ENCODE data around the gene PKP4. TPM values are rescaled to one million over a fixed set of nuclear protein-coding genes. Genes with fewer than 3 reads are reported as not detected.
A peak's percentile ranks its signal among the peaks of the same experiment; 100 is the strongest.
"Not testable (repeated sequence)": the region's sequence is repeated elsewhere in the genome, so short reads cannot be mapped to it uniquely, and the experiment has no call there.

Gene PKP4
- total and polyA plus RNA-seq, 12 donors: 17.9 to 59.0 (median 45.2) TPM

DNA sequence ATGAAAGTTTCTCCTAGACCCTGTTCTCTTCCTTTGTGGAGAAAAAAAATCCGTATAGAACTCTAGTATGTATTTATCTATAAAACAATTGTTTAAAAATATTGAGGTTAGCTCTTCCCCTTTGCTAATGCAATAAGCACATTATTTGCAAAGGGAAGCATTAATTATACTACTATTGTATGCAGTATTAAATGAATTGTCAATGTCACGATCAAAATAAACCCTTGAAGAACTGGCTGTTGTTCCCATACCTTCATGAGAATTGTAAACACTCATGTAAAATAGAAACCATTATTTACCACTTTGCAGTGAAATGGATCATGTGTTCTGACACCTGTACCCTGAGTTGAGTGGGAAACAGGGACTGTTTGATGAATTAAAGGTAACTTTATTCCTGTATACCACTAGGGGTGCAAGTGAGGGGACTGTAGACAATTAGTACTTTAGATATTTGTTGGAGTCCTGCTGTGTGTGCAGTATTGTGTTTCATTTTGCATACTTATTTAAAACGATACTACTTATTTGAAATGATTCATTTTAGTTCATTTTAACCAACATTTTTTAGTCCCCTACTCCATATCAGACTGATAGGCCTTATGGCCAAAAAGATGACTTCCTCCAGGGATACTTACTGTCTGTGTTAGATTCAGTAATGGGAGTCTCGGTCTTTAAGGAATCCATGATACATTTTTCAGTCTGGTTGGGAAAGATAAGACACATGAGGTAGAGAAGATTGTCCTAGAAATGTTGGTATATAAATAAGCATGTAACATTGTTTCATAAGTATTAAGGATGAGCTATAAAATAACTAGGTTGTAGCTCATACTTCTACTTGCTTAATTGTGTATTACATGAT, 7.9 kb downstream of the PKP4 start:
- WGBS, 2 donors: 83 to 84% methylated on average over 4 of the region's 4 CpGs
- ATAC-seq (no peak), DNase-seq (no peak)
- intact Hi-C loops (cut with DNase I): loop anchor here in 1 of 10 donors (5.0 kb wide), 1 partner anchor 283 kb away; no protein-coding TSS in a partner anchor
- peaks cover 0 to 7% (median 0%) of the 10 kb centered on the region in 9 donors for H3K36me3 ChIP-seq
- H3K9me3 ChIP-seq: no peaks in the 10 kb centered on the region
- no peaks in the 10 kb centered on the region for H3K27me3 ChIP-seq
- no peak overlapping the region for H3K4me3 ChIP-seq
- peaks cover 0 to 39% (median 14%) of the 10 kb centered on the region in 9 donors for H3K4me1 ChIP-seq
- TF ChIP-seq, protein P1, sequence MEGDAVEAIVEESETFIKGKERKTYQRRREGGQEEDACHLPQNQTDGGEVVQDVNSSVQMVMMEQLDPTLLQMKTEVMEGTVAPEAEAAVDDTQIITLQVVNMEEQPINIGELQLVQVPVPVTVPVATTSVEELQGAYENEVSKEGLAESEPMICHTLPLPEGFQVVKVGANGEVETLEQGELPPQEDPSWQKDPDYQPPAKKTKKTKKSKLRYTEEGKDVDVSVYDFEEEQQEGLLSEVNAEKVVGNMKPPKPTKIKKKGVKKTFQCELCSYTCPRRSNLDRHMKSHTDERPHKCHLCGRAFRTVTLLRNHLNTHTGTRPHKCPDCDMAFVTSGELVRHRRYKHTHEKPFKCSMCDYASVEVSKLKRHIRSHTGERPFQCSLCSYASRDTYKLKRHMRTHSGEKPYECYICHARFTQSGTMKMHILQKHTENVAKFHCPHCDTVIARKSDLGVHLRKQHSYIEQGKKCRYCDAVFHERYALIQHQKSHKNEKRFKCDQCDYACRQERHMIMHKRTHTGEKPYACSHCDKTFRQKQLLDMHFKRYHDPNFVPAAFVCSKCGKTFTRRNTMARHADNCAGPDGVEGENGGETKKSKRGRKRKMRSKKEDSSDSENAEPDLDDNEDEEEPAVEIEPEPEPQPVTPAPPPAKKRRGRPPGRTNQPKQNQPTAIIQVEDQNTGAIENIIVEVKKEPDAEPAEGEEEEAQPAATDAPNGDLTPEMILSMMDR (IDR thresholded peaks at IDR 0.05): peak; percentile 17 to 58 (median 46)
- no peak overlapping the region for H3K27ac ChIP-seq

GRCh38 chr2:158467248-158467647, 10.5 kb downstream of the PKP4 start:
- intact Hi-C loops (cut with DNase I): no loop called here
- Histone ChIP-seq H3K27ac (no peak overlapping the region), H3K9me3 (no peaks in the 10 kb centered on the region), H3K4me3 (no peak overlapping the region), H3K36me3 (peaks cover 0 to 29% (median 0%) of the 10 kb centered on the region in 9 donors), H3K27me3 (no peaks in the 10 kb centered on the region), H3K4me1 (peaks cover 0 to 16% (median 0%) of the 10 kb centered on the region in 9 donors)
- no peak for DNase-seq
- TF ChIP-seq, protein P1 (IDR thresholded peaks at IDR 0.05): no peak
- 92 to 97% methylated on average over 4 of the region's 4 CpGs for WGBS, 2 donors
- ATAC-seq: no peak

GRCh38 chr2:158472829-158473228, 16.1 kb downstream of the PKP4 start:
- H3K4me3 ChIP-seq; DNase-seq; ATAC-seq; H3K9me3 ChIP-seq; intact Hi-C loops (cut with DNase I); H3K27ac ChIP-seq; H3K27me3 ChIP-seq: not testable (repeated sequence)
- WGBS, 2 donors: 97 to 98% methylated on average over 3 of the region's 3 CpGs
- H3K36me3 ChIP-seq: peaks cover 0 to 31% (median 0%) of the 10 kb centered on the region in 9 donors
- peaks cover 0 to 28% (median 8%) of the 10 kb centered on the region in 9 donors for H3K4me1 ChIP-seq

- DNase-seq; intact Hi-C loops (cut with DNase I); H3K4me3 ChIP-seq; ATAC-seq; H3K9me3 ChIP-seq; H3K27ac ChIP-seq; H3K27me3 ChIP-seq: not testable (repeated sequence)
- WGBS, 2 donors: 99 to 100% methylated on average over 3 of the region's 3 CpGs
- Histone ChIP-seq H3K4me1 (peaks cover 0 to 32% (median 11%) of the 10 kb centered on the region in 9 donors), H3K36me3 (peaks cover 0 to 31% (median 0%) of the 10 kb centered on the region in 9 donors)
Observed at GRCh38 chr2:158473300-158473699, 16.5 kb downstream of the PKP4 start.

GRCh38 chr2:158473719-158474392, 17.1 kb downstream of the PKP4 start:
- intact Hi-C loops (cut with DNase I): no loop called here
- 79 to 85% methylated on average over 8 of the region's 8 CpGs for WGBS, 2 donors
- no peak overlapping the region for H3K27ac ChIP-seq
- H3K36me3 ChIP-seq: peaks cover 0 to 31% (median 0%) of the 10 kb centered on the region in 9 donors
- TF ChIP-seq, protein P1 (IDR thresholded peaks at IDR 0.05): no peak
- no peak for DNase-seq
- no peaks in the 10 kb centered on the region for H3K27me3 ChIP-seq
- ATAC-seq: no peak
- H3K4me1 ChIP-seq: peaks cover 0 to 38% (median 16%) of the 10 kb centered on the region in 9 donors
- H3K4me3 ChIP-seq: no peak overlapping the region
- peaks cover 0 to 9% (median 0%) of the 10 kb centered on the region in 11 donors for H3K9me3 ChIP-seq

DNA sequence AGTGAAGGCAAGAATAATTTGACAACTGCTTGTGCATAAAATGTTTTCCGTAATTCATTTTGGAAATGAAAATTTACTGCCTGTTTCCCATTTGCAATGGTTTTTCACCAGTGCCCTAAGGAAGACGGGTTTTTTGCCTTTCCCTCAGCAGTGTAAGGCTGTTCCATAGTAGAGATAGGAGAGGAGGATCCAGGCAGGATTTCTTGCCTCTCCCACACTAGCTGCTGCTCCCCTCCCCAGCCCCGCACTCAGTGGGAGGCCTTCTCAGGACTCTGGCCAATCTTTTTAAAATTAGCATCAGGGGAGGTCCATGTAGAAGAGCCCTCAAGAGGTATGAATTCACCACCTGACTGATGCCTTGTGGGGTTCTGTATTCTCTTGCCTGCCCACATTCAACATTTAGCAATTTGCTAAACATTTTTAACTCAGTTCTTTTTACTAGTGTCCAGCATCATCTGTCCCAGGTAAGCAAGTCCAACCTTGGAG, 17.8 kb downstream of the PKP4 start:
- H3K9me3 ChIP-seq; ATAC-seq; H3K27ac ChIP-seq; H3K4me3 ChIP-seq; H3K27me3 ChIP-seq; DNase-seq; intact Hi-C loops (cut with DNase I): not testable (repeated sequence)
- H3K36me3 ChIP-seq: peaks cover 0 to 29% (median 0%) of the 10 kb centered on the region in 9 donors
- peaks cover 0 to 45% (median 23%) of the 10 kb centered on the region in 9 donors for H3K4me1 ChIP-seq
- 84 to 93% methylated on average over 3 of the region's 3 CpGs for WGBS, 2 donors

Measured in heart right ventricle (tissue), 16 donors.